Coronary artery (tissue), 2 donors: ENCODE measurements around the gene LDLRAD4.

Experiments
- DNase-seq: peaks from one replicate; pipeline ENCODE4 v3.0.0-alpha.2; 2017; ENCODE audit warnings: low spot score
- H3K27ac ChIP-seq, 2 donors: fragments of 200-600 bp; sonication (generic); one replicate each; pipeline ENCODE4 v1.5.1; 2016 to 2019
- H3K4me3 ChIP-seq: fragments of 200-600 bp; sonication (generic); 2 replicates; pipeline ENCODE4 v1.5.1; 2016; ENCODE audit warnings: mild to moderate bottlenecking, moderate library complexity
- TF ChIP-seq, protein P1 (sequence below): fragments of 200-600 bp; sonication (generic); IDR thresholded peaks from one replicate; pipeline ENCODE4 v1.5.1; 2019; ENCODE audit warnings: antibody characterized with exemption

LDLRAD4 gene

DNA sequence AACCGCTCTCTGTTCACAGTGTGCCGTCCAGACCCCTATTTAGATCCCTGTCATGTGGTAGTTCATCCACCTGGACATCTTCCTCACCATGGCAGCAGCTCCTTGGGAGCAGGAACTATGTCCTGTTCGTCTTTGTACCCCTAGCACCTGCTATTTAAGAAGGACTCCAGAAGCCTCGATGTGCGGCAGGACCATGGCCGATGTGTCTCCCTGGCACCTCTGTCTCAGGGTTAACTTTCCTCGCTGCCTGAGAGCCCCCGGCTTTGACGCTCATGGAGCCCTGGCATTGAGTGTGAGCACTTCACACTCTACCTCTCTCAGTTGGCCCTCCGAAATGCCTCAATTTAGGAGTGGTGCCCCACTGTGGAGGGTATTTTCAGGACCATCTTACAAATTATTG, 355.8 kb downstream of the LDLRAD4 start:
- H3K27ac ChIP-seq = no peak overlapping the region
- peak; percentile 60 for DNase-seq
- no peak overlapping the region for H3K4me3 ChIP-seq
- TF ChIP-seq, protein P1, sequence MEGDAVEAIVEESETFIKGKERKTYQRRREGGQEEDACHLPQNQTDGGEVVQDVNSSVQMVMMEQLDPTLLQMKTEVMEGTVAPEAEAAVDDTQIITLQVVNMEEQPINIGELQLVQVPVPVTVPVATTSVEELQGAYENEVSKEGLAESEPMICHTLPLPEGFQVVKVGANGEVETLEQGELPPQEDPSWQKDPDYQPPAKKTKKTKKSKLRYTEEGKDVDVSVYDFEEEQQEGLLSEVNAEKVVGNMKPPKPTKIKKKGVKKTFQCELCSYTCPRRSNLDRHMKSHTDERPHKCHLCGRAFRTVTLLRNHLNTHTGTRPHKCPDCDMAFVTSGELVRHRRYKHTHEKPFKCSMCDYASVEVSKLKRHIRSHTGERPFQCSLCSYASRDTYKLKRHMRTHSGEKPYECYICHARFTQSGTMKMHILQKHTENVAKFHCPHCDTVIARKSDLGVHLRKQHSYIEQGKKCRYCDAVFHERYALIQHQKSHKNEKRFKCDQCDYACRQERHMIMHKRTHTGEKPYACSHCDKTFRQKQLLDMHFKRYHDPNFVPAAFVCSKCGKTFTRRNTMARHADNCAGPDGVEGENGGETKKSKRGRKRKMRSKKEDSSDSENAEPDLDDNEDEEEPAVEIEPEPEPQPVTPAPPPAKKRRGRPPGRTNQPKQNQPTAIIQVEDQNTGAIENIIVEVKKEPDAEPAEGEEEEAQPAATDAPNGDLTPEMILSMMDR = no peak

DNA sequence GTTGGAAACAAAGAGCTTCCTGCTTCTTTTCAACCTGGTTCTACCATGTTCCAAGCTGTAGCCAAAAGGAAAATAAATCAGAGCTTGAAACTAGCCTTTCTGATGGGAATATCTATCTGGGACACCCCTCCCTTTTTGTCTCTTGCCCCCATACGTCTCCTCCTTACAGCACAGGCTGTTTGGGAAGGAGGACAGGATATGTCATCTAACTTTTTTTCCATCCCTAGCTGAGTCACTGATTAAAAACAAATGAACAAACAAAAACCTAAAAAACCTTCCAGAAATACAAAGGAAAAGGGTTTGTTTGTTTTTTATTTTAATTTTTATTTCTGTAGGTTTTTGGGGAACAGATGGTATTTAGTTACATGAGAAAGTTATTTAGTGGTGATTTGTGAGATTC, 356.2 kb downstream of the LDLRAD4 start:
- Histone ChIP-seq H3K27ac (no peak overlapping the region), H3K4me3 (no peak overlapping the region)
- TF ChIP-seq, protein P1 = no peak
- no peak for DNase-seq

DNA sequence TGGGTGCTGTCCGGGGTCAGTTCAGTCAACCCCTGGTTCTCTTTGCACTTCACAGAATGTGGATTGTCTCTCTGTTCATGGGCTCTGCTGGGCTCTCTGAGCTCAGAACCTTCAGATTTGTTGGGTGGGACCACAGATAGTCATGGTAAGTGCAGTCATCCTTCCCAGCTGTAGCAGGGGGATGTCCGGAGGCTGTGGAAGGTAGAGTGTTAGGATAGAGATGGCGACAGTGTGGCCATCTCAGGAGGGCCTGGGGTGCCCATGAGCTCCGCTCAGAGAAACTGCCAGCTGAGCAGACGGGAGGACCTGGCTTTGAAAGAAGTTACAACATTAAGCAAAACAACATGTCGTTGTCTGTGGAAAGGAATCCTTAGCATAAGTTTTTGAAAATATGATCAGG, 358.0 kb downstream of the LDLRAD4 start:
- no peak overlapping the region for H3K4me3 ChIP-seq
- TF ChIP-seq, protein P1 = no peak
- DNase-seq = peak; percentile 64
- peak overlapping the region in 1 of 2 donors; percentile 37 for H3K27ac ChIP-seq

DNA sequence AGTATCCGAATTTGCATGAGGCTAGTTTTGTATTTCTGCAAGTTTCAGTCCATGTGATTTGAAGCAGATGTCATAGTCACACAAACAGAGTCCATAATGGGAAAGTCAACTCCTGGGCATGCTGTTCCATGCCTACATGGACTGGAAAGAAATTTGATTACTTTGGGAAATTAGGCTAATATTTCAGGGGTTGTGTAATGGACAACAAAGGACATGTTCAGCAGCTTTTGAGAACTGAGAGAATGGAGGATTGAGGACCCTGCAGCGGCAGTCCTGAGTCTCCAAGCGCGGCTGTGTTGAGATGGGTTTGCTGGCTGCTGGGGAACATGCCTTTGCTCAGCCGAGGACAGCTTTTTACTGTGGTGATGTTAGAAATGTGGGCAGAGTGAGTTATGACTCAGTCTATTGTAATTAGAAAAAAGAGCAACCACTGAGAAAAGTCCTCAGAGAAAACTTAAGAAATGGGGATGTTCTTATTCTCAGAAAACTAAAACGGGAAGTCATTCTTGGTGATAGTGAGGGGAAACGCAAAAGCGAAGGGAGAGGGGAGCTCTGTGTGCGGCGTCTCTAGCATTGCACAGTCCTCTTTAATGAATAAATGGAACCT, 358.6 kb downstream of the LDLRAD4 start:
- peak; percentile 65 for DNase-seq
- Histone ChIP-seq H3K27ac (peak overlapping the region in 1 of 2 donors; percentile 42), H3K4me3 (peak overlapping the region; percentile 14)
- TF ChIP-seq, protein P1 = no peak

DNA sequence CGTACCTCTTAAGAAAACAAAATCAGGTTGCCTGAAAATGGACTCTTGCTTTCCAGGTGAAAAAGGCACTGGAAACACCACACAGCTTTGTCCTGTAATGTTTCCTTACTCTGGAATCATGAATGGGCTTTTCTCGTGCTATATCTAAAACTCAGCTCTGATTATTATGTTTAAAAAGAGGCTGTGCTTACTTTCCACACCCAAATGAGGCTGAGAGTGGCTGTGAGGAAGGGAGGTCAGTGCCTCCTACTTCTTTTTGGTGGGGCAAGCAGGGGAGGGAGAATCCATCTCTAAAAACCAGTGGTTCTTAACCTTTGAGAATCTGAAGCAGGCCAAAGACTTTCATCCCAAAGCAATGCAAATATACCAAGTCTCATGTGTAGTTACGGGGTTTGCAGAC, 359.2 kb downstream of the LDLRAD4 start:
- Histone ChIP-seq H3K4me3 (peak overlapping the region; percentile 14), H3K27ac (peak overlapping the region in 1 of 2 donors; percentile 27)
- peak; percentile 14 for DNase-seq
- TF ChIP-seq, protein P1 = no peak

DNA sequence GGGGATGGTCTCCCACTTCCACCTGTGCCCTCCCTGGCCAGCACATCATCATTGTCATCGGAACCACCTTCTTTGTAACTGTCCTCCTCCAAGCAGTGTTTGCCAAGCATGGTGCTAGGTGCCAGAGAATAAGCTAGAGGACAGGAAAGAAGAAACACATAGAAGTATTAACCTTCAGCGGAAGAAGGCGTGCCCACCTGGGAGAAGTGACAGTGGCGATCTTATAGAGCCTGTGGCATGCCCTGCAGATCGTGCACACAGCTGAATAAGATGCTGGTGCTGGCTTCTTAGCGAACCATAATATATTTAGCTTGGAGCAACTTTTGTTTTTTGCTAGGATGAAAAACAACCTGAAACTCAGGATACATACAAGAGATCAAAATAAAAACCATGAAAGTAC, 359.8 kb downstream of the LDLRAD4 start:
- DNase-seq = peak; percentile 43
- Histone ChIP-seq H3K4me3 (no peak overlapping the region), H3K27ac (no peak overlapping the region)
- TF ChIP-seq, protein P1 = no peak

DNA sequence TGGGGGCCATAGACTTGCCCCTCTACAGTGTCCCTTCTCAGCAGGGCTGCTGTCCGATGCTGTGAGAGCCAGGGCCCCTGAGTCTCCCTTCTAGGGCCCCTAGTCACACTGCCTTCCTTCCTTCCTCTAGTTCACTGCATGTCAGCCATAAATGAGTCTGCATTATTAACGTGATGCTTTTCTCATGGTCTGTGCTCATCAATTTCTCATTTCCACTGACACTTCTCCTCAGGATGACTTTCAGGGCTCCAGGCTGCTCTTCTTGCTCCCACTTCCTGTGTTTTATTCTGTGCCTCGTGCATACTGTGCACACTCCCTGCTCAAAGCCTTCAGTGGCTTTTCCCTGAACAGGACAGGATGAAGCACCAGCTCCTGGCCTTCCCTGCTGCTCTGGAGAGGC, 361.3 kb downstream of the LDLRAD4 start:
- TF ChIP-seq, protein P1 = no peak
- no peak overlapping the region for H3K4me3 ChIP-seq
- no peak for DNase-seq
- H3K27ac ChIP-seq = no peak overlapping the region
